Femur (tissue), 1 donor: Measurements from ENCODE around the gene PACS2.

Experiments used
- DNase-seq: peaks from one replicate; pipeline ENCODE4 v3.0.0-alpha.2; 2017

The PACS2 gene

DNA sequence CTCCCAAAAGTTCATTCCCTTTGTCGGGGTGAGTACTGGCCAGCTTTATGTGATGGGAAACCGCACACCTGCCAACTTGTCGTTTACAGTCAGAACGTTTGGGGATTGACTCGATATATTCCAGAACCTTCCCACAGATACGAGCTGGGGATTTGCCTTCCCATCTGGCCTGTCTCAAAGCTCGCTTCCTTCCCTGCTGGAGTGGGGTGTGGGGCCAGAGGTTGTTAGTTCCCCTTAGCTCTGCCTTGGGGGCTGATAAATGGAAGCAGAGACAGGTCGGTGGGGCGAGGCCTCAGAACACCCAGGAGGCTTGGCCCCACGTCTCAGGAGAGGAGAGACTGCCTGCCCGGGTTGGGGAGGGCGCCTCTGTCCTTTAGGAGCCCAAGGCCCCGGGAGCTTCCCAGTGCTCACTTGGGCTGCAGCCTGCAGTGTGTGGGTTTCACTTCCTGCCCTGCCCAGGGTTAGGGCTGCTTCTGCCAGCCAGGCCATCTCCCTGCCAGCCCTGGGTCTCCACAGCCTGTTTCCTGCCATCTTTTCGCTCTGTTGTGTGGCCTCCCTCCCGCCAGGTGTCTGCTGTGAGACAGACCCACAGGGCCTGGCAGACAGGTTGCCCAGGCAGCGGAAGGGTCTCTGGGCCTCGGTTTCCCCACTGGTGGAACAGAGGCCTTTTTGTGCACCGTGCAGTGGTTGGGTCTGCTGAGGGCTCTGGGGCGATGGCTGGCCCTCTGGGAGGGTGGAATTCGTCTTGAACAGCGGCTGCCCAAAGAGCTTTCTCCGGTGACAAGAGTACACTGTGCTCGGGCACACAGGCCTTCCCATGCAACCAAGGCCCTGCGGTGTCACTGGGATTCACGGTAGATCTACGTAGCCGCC lies 75.7 kb downstream of the PACS2 start:
- no peak for DNase-seq

DNA sequence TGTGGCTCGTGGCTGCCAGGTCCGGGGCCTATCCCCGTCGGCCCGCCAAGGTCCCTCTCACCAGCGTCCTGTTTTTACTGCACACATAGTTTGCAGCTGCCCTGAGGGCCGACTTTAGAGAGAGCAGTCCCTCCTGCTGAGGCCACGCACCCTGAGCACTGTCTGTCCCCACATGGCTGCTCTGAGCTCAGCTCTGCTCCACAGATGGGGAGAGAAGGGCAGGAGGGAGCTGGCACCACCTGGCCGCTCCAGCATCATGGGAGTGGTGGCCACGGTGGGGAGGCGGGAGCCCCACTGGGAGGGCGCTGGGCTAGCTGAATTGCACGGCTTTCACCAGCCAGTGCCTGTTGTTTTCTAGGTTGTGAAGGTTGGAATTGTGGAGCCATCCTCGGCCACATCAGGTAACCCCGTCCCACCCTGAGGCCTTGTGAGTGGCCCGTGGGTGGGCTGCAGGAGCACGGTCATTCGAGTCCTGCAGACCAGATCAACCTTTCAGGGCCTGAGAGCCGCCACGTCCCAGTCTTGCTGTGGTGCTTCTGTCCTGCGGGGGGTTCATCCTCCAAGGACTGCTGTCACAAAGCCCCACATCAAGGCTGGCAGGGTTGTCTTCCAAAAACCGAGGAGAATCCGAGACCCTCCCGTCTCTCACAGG lies 76.4 kb downstream of the PACS2 start:
- DNase-seq, result no peak

DNA sequence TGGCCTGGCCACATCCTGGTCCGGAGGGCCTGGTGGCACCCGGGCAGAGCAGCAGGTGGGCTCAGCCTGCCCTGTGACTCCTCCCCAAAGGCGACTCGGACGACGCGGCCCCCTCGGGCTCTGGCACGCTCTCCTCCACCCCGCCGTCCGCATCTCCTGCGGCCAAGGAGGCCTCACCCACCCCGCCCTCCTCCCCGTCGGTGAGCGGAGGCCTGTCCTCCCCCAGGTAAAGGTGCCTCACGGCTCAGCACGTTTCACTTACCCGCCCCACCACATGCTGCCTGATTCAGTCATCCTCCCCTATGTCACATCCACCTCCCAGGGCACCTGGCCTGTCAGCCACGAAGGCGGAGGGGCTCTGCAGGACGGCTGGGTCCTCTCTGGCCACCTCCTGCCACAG lies 77.0 kb downstream of the PACS2 start:
- no peak for DNase-seq

DNA sequence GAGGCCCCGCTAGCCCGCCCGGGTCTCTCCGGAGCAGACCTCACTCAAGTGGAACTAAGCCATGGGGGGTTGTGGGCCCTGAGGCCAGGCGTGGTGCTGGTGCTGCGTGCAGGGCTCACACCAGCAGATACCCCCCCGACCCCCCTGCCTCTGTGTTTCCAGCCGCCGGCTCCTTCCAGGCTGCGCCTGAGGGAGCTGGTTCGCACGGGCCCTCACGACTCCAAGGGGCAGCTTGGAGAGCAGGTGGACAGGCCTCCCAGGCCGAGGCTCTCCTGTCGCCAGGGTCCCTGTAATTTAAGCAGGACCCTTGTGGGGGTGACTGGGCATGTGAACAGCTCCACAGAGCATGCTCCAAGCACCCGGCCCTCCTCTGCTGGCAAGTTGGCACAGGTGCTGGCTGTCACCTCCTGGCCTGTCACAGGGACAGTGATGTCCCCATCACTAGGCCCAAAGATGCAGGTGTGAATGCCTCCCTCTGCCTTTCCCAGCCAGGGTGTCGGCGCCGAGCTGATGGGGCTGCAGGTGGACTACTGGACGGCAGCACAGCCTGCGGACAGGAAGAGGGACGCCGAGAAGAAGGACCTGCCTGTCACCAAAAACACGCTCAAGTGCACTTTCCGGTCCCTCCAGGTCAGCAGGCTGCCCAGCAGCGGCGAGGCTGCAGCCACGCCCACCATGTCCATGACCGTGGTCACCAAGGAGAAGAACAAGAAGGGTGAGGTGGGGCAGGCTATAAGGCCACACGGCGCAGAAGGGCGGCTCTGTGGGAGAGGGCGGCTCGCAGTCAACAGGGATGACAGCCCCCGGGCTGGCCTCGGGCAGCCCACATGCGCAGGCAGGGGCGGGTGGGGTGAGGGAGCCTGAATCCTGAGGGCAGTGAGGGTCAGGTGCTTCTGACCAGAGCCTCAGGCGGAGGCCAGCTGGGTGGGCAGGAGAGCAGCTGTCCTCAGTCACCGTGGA lies 77.9 kb downstream of the PACS2 start:
- no peak for DNase-seq

GRCh38 chr14:105393151-105393550 lies 78.6 kb downstream of the PACS2 start:
- DNase-seq, result no peak

- peak; percentile 19 for DNase-seq
Measured at GRCh38 chr14:105394714-105395537, 80.4 kb downstream of the PACS2 start.

DNA sequence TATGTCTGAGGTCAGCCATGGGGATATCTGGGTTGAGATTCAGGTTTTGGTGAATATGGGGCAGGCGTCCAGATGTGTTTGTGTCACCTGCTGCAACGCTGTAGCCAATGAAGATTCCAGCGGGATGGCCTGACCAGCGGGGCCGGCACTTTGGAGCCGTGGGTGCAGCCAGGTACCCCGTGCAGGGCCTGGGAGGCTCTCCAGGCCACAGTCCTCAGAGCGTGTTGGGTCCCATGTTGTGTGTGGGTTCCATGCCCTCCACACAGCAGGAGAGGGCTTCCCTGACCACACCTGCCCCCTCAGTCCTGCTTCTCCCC lies 80.9 kb downstream of the PACS2 start:
- DNase-seq, result no peak

- DNase-seq, result no peak
Measured at GRCh38 chr14:105397350-105397931, 82.9 kb downstream of the PACS2 start.

- DNase-seq, result peak; percentile 94
Measured at GRCh38 chr14:105398044-105398725, 83.6 kb downstream of the PACS2 start, which contains the start of gene TEX22. TEX22 (plus strand) TSS chr14:105398538; CDS start chr14:105399341, 803 bp downstream.

GRCh38 chr14:105398726-105399465 lies 84.3 kb downstream of the PACS2 start:
- no peak for DNase-seq

GRCh38 chr14:105399466-105399775 lies 84.9 kb downstream of the PACS2 start:
- DNase-seq, result no peak

DNA sequence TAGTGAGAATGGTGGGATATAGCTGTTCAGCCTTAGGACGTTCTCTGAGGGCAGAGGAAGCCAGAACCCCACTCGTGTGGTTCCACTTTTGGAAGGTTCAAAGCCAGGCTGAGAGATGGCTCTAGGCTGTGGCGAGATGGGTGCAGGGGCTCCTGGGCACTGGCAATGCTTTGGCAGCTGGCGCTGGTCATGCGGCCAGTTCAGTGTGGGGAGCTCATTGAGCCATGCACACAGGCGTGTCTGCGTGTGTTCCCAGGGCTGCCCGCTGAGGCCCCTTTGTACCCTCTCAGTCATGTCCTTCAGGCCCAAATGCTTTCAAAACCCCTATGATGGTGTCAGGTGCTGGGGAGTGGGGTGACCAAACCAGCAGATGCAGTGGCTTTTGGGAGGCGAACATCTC lies 85.5 kb downstream of the PACS2 start:
- DNase-seq, result no peak

- DNase-seq, result no peak
Measured at GRCh38 chr14:105401699-105402098, 87.2 kb downstream of the PACS2 start.

GRCh38 chr14:105408592-105408991 lies 94.0 kb downstream of the PACS2 start:
- DNase-seq, result no peak

- no peak for DNase-seq
Measured at GRCh38 chr14:105409364-105409763, 94.8 kb downstream of the PACS2 start.

DNA sequence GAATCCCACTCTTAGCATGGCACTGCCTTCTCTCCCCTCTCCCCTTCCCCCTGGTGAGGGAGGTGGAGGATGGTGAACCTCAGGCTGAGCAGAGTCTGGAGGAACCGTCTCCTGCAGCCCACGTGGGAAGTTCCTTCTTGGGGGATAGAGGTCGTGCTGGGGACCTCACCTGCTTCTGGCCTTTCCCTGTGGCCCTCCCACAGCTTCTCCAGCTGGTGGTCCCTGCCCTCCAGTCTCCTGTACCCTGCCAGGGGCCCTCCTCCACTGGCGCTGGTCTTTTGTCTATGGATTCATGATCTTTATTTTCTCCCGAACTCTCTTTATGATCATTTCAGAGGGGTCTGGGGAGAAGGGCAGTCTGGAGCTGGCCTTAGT lies 96.1 kb downstream of the PACS2 start:
- DNase-seq, result no peak

DNA sequence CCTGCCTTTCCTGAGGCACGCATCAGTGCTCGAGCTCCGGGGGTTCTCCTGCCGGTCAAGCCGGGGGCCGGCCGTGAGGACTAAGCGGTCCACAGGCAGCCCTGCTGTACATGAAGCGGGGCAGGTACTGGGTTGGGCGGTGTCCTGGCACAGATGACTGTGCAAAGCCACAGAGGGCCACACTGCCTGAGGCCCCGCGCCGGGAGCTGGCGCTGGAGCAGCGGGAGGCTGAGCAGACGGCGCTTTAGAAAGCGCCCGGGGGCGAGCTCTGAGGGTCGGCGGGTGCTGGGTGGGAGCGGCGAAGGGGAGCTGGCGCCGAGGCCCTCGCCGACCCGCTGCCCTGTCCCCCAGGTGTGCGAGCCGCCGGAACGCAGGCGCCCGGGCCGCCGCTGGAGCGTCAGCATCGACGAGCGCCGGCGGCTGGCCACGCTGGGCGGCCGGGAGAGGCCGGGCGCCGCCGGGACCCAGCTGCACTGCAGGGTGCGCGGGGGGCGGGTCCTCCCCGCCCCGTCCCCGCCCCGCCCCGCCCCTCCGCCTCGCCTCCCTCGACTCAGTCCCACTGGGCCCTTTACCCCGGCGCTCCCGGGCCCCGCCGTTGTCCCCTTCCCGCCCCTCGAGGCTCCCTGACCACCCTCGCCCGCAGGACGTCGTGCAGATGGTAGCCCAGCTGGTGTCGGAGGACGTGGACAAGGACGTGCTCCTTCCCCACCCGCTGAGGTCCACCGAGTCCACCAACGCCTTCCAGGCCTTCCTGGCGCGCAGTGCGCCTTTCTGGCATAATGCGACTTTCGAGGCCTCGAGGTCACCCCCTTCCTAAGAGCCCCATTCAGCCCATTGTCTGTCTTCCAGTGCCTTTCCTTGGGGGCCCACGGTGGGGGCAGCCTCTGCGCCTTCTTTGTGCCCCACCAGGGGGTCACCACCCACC lies 96.7 kb downstream of the PACS2 start:
- DNase-seq, result no peak

- DNase-seq, result no peak
Measured at GRCh38 chr14:105411985-105412770, 97.6 kb downstream of the PACS2 start.
